Activated T-cell treated with anti-CD3 and anti-CD28 coated beads, Interleukin-2, amount 50 U/mL, for 48 hours (primary cell): ENCODE measurements around the gene ATP1B1.

Experiments
- DNase-seq, 2 experiments: peaks; one replicate each; pipeline ENCODE4 v3.0.0-alpha.2; 2020

Gene ATP1B1

DNA sequence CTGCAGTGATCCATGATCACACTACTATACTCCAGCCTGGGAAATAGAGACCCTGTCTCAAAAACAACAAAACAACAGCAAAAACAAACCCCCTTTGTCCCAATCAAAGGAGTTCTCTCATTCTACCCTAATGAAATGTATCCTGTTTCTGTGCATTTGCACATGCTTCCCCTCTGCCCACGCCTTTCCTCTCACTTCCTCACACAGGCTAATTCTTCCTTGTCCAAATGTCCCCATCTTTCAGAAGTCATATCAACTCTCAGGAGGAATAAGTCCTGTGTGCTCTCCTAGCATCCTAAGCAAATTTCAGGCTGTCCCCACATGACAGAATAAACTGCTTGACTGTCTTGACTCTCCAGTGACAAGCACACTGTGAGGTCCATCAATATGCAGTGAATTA lies 8.1 kb upstream of the ATP1B1 start:
- no peak for DNase-seq

DNA sequence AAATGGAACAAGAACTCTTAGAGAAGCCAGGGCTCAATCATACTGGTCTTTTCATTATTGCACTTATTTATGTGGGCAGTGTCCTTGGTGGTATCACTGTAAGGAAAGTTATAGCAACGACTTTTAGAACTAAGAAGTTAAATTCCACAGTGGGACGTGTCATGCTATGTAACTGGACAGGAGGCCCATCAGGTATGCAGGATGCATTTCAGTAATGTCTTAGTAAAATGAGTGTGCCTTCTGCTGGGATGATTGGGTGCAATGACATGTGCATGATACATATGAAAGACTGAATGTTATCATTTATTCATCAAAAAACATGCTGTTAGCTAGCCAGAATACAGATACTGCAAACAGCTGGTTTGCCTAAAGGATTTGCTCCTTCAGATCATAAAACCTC lies 6.9 kb upstream of the ATP1B1 start:
- no peak for DNase-seq

DNA sequence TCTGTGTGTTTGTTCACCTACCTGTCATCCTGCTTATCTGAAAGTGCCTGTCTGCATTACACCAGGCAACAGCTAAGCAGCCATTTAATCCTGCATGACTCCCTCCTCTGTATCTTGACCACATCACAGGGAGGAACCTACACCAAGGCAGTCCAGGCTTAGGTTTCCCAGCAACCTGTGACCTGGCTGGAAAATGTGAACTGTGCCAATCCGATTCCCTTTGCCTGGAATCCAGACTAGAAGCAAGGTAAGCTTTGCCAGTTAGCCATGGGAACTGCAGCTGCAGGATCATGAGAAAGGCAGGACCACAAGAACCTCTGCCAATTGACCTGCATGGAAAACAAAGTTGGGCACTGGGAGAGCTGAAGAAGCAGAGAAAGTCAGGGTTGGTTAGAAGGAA lies 6.3 kb upstream of the ATP1B1 start:
- DNase-seq, result no peak

DNA sequence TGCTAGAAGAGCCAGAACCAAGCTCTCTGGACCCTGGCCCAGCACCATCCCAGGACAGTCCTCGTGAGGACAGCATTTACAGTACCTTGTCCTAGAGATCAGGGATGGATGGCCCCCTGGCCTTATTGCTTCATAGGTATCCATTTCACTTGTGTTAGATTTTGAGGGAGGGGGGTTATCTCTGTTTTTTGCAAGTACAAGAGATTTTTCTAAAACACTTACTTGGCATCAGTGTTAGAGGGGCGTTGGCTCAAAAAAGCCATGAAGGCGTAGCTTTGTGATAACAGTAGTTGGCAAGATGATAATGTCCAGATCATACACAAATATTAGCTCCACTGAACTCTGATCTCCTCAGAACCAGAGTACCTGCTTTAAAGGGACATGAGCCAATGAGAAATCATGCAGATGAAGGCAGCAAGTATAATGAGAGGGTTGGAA lies 5.8 kb upstream of the ATP1B1 start:
- no peak for DNase-seq

DNA sequence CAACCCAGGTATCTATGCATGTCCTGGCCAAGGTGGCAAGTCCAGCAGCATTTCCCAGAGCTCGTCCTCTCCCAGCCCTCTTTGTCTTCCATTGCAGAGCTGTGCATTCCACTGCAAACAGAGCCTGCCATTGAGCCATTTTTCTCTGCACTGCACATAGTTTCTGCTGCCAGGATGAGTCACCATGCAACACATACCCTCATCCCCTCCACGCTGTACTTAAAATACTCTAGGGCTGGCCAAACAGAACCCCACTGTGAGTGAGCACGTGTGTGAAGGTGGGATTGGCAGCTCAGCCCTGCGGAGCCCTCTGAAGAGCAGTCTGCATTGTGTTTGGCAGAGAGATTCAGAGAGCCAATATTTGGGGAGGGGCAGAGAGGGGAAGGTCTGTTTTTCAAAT lies 3.9 kb upstream of the ATP1B1 start:
- no peak for DNase-seq

DNA sequence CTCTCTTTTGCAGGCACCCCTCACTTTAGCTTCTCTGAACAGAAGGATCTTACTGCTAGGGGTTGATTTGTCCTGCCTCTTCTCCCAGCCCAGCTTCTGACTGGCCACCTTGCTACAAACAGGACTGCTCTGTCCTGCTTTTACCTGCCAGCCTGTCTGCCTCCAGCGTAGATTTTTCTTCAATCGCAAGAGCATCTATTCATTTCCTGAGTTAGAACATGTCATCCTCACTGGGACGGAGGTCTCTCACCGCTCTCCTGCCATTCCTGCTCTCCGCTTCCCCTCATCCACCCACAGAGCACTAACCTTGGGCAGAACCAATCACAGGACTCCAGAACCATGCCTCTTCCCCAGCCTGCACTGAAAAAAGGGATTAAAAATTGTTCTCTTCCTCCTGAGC lies 3.5 kb upstream of the ATP1B1 start:
- no peak for DNase-seq

DNA sequence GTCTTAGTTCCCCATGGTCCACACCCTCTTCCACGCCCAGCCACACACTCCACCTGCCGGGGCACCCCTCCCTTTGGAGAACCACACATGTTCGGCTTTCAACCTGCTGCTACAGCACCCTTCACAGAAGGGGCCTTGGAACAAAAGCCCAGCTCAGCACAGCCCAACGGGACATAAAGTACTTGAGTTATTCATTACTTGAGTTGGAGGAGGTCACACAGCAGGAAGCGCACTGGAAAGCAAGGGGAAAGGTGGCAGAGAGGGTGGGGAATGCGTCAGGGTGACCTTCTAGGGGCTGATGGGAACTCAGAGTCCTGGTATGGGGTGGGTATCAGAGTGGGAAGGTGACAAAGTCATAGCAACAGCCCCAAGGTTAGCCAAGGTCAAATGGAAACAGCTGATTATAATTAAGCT lies 3.0 kb upstream of the ATP1B1 start:
- DNase-seq, result no peak

DNA sequence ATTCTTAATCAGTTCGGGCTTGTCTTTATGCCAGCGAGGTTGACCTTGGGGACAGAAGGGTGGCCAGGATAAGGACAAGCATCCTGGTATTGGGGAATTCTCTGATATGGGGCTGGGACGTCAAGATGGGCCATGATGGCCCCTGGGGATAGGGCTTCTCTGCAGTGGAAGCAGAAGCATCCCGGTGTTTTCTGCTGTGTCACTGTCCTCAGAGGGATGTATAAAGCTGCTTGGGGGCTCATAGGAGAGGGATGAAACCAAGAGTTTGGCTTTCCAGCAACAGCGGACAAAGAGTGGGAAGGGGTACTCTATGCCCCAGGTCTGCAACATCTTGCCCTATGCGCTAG lies 1.4 kb upstream of the ATP1B1 start:
- DNase-seq, result no peak

DNA sequence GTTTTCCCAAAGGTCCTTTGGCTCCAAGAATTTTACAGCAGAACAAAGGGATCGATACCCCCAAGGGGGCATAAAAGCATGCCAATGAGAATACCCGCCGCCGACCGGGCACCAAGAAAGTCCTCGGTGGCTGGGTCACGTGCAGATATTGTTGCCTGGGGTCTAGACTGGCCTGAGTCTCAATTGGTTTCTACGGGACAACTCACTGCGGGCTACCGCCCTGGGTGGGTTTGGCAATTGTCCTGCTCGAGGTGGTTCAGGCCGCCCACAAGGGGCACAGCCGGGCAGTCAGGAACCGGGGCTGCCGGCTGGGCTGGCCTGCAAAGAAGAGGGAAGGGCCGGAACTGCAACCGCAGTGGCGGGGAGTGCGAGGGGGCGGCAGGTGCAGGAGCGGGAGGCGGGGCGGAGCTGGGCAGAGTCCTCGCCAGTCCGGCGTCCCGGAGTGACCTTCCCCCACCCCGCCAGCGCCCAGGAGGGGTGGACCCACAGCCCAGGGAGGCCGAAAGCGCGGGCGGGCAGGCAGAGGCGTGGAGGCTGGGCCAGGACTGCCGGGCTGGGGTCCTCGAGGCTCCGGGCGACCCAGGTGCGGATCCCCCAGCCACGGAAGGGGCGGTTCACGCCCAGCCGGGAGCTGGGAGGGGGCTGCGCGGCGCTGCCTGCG lies 926 bp upstream of the ATP1B1 start:
- DNase-seq, result peak in 1 of 2 experiments; percentile 36

DNA sequence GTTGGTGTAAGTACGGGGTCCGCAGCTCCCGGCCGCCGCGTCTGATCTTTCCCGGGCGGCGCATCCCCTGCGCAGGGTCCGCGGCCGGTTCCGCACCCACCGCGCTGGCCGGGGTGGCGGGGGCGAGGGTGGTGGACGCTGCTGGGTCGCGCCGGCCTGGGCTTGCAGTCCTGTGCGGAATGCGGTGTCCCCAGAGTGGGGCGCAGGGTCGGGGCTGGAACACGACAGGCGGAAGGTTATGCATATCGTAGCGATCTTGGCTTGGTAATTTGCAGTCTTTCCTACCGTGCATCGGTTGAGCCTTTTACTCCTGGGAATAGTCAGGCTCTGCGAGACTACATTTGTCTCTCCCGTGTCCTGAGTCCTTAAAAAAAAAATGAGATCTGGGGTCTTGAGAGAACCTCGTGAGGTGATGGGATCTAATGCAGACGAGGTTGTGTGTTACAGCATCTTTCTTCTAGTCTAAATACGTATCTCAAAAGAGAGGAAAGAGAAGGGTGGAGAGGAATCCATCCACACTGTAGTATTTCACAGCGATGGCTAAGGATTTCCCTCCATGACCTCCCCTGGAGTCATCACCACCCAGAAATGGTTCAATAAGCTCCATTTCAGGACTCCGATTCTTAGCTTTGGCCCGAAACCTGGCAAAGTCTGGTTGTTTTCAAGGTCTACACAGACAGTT lies 572 bp downstream of the ATP1B1 start:
- DNase-seq, result peak; percentile 33 to 41

DNA sequence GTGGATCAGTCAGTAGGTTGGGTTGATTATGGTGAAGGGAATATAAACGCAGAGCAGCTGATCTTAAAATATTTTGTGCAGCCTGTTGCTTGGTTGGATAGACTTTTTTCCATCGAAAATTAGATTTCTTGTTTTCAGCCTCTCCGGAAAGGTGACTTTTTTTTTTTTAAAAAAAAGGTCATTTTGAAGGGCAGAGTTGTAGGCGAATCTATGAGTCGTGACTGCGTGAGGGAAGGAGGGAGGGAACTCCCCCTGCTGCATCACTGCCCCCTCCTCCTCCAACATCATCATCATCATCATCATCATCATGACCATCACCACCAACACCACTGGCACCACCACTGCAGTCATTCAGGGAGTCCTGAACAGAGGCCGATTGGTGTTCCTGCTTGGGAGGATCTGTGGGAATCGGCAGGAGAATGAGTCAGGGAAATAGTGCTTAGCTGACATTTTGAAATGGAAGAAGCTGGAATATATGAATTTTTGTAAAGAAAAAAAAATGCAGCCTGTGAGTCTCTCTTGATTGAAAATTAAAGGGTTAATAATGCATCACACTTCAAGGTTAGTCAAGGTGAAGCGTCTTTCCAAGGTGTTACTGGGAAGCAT lies 1.2 kb downstream of the ATP1B1 start:
- DNase-seq, result peak in 1 of 2 experiments; percentile 39

DNA sequence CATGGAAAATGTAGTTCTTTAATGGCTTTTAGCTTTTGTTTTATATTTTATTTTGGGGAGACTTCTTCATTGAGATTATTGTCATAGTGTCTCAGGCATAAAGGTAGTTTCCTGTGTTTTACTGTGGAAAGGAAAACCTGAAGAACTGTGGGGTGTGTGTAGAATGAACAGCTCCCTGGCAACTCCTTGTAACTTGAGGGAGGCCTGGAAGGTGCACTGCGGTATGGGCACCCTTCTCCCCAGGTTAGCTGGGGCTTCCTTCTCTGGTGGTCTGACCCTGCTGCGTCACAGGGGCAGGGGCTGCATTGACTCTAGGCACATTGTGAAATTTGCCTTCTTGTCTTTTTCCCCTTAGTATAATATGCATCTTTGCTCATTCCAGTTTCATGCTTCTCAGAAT lies 1.7 kb downstream of the ATP1B1 start:
- no peak for DNase-seq

DNA sequence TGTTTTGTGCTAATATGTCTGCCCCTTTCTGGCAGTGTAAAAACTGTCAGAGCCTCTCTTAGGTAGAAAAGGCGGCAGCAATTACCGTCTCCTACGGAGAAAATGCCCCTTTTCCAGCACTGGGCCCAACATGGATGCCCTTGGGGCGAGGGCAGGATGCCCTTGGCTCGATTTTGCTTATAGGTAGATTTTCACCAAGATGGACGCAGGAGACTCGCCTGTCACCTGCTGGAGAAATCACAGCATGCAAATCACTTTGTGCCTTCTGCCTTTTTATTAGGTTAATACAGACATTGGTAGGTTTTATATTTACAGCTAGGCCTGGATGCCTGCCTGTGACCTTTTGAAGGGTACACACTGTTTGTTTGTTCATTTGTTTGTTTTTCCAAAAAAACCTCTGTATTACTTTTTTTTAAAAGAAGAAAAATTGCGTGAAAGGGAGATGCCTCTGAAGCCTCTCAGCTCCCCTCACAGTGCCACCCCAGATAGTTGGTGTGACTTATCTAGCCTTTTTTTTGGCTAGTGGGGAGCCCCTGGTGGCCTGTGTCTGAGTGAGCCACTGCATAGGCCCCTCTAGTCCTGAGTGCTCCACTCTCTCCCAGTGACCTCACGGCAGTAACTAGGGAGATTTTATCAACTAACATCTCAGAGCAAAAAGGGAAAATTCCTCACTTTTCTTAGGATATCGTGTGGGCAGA lies 2.5 kb downstream of the ATP1B1 start:
- no peak for DNase-seq

DNA sequence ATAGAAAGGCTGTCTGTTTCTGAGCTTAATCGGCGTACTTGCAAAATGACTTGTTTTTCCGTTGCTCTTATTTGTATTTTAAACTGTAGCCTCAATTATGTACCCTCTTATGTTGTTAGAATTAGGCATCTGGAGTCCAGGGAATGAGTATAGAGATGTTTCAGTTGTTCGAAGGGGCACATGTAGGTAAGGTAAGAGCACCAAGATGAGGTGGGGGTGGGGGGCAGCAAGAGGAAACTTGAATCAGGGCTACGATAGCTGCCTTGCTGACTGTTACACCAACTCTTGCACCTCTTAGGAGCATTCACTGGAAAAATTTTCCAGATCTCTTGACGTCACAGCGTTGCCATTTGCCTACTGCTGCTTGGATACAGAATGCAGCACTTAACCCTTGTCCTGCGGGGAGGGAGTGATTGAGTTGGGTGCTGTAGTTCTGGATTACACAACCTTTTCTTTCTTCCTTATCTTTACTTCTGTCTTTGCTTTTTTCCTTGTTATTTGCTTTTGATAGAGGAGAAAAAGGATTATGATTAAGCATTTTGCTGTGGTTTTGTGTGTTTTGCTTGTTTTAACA lies 3.2 kb downstream of the ATP1B1 start:
- no peak for DNase-seq

DNA sequence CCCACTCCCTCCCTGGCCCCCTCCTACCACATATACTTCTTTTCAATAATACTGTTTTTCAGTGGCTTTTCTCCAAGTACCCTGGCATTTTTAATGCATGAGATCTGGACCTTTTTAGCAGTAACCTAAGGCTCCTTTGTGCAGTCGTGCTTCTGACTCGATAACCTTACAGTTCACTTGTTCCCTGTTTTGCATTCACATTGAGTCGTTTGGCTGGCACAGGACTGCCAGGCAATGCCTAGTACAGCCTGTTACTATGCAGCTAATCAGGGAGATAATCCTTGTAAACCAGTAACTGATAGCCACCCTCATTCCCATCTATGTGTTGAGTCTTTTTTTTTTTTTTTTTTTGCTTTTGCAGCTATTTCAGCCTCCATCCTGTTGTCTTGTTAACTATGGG lies 3.7 kb downstream of the ATP1B1 start:
- DNase-seq, result no peak

DNA sequence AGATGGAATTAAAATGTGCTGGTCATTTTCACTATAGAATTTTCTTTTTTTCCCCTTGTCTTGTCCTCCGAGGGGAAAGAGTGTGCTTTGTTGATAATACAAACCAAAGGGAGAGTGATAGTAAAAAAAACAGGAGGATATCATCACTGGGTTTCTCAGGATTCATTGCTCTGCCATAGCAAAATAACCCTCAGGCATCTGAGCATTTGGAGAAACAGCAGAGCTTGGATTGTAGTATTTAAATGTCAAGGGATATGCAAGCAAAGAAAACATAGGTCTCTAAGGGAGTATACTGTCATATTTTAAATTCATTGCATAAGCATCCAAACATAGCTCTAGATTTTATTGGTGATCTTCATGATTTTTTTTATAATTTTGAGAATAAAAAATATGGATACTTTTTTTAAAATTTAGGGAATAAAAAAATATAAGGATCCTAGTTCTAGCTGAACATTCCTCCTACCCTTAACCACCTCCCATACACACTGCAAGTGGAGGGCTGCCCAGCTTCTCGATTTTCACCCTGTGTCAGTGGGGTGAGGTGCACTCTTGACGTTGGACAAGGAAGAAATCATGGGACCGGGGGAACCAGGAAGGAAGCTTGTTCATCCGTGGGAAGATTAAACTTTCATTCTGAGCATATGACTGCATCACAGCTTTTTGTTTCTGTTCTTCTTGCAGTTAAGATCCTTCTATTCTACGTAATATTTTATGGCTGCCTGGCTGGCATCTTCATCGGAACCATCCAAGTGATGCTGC lies 4.4 kb downstream of the ATP1B1 start:
- no peak for DNase-seq

DNA sequence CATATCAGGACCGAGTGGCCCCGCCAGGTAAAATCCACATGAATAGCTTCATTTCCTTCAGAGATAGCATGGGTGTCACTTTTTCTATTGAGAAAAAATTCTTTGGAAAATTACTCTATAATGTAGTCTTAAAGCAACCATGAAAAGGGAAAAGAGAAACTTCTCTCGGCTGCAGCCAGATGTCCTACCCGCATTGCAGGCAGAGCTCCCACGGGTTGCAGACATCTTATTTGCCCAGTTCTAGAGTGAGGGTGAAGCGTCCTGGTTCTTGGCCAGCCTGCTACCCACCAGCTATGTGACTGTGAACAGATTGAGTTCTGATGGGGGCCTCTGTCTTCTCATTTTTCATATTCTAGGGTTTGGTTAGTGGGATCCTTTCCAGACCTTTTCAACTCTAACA lies 5.0 kb downstream of the ATP1B1 start:
- DNase-seq, result no peak

DNA sequence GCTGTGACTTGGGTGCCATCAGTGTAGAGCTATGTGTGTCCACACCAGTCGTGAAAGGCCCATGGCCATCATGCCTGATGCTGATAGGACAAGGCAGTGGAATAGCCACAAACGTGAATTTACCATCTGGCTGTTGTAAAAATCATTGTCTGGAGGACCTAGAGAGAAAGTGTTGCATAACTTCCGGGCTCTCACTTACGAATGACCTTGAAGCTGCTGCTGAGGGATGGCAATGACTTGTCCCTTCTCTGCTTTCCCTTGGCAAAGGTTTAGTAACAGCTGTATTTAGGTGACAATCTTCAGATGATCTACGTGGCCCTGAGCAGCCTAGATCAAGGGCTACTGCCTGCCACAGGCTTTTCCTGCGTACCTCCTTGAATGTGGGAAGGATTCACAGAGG lies 5.8 kb downstream of the ATP1B1 start:
- DNase-seq, result no peak

DNA sequence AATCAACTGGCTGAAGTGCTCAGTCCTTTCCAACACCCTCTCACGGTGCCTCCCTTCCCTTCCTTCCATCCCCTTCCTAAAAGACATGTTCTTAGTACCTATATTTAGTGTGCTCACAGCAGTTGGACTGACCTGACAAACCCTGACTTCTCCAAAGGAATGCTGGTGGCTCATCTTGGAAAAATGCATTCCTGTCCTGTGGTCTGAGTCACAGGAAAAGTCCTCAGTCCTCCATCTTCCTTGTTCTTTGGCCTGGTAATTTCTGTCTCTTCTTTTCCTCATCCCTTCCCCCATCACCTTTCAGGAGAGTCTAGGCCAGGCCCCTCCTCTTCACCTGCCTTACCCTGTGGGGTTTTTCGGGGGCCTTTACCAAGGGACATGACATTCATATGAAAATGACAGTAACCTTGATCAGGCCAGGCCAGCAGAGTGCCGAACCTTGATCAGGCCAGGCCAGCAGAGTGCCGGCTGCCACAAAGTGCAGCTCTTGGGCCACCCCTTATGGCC lies 7.2 kb downstream of the ATP1B1 start:
- no peak for DNase-seq

DNA sequence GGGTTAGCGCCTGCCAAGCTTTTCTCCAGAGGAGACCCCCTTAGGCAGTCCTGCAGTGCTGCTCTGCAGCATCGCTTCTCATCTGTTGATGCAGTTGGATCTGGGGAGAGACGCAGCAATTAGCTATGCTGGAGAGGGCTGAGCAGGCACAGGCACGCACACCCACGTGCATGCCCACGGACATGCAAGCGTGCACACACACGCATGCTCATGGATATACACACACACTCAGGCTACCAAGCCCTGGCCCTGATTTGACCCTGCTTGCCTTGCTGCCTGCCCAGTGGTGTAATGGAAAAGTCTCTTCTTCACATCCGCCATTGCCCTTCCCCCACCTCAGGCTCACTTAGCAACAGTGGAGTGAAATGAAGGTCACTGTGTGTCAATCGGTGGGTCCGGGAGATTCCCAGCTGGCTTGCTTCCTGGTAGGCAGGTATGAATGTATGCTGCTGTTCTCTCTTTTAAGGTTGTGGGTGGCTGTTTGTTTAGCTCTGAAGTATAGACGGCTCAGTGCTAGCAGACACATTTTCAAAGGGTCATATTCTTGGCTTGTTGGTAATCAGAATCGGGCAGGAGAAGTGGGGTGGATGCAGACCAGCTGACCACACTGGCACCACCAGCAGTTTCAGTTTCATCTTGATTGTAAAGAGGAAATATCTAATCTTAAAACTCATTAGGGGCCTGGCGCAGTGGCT lies 9.5 kb downstream of the ATP1B1 start:
- no peak for DNase-seq

DNA sequence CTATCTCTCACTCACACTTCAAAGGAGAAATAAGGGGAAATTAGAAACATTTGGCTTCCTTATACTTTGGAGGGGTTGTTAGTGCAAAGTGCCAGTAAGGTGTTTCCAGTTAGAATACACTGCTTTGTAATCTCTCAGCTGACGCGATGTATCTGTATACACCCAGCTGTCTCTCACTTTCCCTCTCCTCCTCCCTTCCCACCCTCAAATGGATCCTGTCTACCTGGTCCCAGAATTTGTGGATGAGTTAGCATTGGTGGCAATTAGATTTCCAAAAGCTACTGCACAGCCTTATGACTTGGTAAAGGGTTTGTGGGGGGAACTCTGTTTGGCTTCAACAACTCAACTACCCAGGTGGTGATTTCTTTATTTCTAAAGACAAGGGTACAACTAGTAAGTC lies 10.5 kb downstream of the ATP1B1 start:
- no peak for DNase-seq

DNA sequence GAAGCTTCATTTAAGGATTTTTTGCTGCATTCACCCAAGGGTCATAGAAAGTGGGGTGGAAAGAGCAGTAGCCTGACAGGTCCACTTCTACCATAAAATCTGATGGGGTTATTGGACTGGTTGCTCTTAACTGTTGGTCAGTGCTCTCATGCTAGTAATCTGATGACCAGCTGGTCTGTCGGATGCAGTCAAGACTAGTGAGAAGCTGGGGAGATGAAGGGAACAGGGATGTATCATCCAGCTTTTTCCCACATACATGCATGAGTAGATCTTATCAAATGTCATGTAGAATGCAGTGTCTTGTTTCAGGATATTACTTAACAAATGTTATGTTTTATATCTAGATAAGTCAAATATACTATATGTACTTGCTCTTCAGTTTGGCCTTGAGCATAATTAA lies 11.1 kb downstream of the ATP1B1 start:
- DNase-seq, result no peak
